GM18909 (cell line): ENCODE measurements around the gene CTBS.
"Not testable (repeated sequence)": the region's sequence is repeated elsewhere in the genome, so short reads cannot be mapped to it uniquely, and the experiment has no call there.

ENCODE experiments used
- ATAC-seq: cut with Tn5 transposase; IDR thresholded peaks from one replicate; pipeline ENCODE4 v1.9.1; 2021; ENCODE audit warnings: mild to moderate bottlenecking; ENCODE audit not compliant: unreplicated experiment, poor library complexity

Gene CTBS

DNA sequence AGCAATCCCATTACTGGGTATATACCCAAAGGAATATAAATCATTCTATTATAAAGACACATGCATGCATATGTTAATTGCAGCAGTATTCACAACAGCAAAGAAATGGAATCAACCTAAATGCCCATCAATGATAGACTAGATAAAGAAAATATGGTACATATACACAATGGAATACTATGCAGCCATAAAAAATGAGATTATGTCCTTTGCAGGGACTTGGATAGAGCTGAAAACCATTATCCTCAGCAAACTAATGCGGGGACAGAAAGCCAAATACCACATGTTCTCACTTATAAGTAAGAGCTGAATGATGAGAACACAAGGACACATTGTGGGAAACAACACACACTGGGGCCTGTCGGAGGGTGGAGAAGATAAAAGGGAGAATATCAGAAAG, 20.7 kb upstream of the CTBS start:
- ATAC-seq = not testable (repeated sequence)

DNA sequence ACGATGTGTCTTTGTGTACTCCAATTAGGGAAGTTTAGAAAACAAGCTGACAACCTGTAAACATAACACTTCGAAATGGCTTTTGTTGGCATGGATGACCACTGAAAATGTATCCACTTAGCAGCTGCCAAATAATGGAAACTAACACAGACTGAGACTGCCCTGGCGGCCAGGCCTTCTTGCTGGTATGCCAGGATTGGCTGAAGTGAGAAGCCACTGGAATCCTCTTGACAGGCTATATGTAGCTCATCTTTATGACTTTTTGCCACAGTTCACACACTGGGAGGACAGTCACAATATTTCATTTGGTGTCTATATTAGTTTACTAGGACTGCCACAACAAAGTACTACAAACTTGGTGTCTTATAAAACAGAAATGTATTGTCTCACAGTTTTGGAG, 12.9 kb upstream of the CTBS start:
- ATAC-seq = no peak

DNA sequence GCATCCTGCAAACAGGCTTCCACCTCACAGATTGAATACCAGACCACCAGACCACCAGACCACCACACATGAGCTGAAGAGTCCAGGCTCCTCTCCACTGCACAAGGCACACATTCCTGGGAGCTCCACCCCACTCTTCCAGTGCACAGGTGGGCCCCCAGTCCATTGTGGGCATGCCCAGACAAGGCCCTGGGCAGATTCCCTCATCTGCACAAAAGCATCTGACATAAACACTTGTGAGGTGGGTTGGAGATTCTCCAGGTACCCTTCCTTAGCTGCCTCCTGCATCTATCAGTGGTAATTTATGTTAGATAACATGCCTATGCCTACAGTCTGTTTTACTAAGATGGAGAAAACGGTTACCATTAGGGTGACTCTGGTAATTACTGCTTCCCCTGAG, 11.6 kb upstream of the CTBS start:
- no peak for ATAC-seq

DNA sequence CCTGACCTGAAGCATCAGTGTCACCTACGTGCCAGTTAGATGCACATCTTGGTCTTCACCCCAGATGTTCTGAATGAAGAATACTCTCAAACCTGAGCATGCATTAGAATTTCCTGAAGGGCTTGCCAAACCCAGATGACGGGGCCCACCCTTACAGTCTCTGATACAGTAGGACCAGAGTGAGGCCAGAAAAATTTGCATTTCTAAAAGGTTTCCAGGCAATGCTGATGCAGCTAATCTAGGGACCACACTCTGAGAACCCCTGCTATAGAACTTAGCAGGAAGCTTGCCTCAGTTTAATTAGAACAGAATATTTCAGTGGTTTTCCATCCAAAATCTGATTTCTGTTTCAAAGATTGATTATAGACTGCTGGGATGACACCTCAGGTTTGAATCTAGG, 9.9 kb upstream of the CTBS start:
- ATAC-seq = no peak

DNA sequence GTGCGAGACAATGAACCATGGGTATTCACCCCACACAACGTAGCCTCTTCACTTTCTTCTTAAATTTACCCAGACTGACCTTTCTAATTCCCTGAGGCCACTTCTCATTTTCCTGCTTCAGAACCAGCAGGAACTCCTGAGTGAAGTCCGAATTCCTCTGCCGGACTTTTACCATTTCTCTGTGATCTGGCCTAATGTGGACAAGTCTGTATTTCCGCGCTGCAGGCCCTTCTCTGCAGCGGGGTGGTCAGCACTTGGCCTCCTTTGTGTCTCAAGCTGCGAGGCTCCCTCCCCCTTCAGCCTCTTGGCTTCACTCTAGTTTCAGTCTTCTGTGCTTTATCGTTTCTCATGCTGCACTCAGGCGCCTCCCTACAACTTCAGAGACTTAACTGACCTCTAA, 9.4 kb upstream of the CTBS start:
- no peak for ATAC-seq

DNA sequence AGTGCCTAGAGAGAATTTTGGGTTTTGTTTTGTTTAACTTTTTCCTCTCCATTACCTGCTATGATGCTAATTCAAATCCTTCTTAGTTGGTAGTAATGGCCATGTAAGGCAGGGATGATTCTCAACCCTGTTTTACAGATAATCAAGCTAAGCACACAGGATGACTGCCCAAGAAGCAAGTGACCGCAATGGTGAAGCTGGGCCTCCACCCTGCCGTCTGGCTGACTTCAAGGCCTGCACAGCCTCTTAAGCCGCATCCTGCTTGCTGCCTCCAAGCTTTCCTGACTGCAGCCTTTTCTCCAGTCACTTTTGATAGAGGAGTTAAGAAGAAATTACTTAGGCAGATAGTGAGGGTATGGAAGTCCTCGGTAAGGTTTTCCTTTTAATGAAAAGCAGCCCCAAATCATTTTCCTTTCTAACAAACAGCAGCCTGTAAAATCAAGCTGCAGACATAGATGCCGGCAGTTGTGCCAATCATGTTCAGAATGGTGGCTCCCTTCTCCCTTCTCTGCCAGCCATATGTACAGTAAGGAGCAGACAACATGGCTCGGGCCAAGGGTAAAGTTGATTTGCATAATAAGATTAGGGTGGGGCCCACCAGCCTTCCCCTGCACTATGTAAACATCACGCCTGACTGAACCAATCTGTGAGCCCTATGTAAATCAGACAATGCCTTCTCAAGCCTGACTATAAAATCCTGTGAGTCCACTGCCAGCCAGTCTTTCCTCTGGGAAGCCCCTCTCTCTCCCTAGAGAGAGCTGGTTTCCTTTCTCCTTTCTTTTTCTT, 8.8 kb upstream of the CTBS start:
- peak; percentile 64 for ATAC-seq

DNA sequence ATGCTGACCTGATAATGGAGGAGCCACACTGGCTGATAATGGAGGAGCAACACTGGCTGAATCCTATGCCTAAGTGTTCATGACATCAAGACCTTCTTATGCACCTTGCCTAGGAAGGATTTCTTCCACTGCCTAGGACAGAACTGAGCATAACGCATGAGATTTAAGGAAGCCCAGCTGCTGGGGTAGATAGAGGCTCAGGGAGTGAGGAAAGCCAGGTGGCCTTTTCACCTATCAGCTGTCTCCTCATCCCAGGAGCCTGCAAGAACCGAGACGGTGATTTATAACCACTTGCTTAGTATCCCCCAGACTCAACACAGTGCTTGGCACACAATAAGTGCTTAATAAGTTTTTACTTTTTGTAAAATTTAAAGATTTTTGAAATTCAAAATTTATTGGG, 7.4 kb upstream of the CTBS start:
- ATAC-seq = no peak

DNA sequence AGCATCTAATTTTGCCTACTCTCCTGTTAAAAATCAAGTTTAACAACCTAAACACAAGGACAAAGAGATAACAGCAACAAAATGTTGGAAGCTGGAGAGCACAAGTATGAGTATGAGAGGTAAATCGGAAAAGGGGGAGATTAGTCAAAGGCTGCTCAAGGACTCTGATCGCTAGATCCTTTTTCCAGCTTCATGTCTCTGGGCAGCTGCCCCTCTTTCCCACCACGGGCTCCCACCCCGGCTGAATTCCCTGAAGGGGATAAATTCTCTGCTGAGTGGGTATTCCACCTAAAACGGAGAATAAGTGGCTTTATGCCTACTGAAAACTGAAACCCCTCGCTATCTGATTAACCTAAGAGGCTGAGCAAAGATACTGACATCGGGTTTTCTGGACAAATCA, 696 bp upstream of the CTBS start:
- no peak for ATAC-seq

DNA sequence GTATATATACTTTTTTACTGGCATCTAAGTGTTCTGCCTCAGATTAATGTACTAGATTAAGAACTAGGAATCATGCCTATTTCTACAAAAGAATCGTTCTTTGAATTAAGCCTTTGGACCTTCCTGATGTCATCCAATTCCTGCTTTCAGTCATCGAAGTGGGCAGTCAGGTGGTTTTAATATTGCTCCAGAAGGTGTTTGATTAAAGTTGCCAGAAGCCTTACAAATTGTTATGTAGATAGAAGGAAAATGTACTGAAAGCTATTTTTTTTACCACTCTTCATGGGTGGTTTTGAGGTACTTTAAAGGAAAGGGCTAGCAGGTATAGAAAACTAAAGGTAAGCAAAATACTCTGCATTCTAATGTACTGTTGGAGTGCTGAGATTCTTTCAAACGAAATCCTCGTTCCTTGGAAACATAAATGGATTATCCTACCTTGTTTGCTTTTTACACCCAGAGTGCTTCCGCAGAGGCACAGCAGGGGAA, 716 bp downstream of the CTBS start:
- no peak for ATAC-seq

DNA sequence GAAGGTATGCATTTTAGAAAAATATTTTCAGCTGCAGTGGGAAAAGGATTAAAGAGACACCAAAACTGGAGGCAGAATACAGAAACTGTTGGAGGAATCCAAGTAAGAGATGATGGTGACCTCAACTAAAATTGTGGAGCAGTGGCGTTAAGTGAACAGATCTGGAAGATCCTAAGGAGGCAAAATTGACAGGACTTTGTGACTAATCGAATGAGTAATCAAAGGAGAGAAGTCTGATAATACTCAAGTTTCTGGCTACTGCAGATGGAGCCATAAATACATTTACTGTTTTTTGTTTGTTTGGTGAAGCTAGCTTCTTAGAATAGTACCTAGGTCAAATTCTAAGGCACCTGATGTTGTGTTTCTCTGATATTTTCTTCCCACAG, 3.1 kb downstream of the CTBS start:
- ATAC-seq = no peak

DNA sequence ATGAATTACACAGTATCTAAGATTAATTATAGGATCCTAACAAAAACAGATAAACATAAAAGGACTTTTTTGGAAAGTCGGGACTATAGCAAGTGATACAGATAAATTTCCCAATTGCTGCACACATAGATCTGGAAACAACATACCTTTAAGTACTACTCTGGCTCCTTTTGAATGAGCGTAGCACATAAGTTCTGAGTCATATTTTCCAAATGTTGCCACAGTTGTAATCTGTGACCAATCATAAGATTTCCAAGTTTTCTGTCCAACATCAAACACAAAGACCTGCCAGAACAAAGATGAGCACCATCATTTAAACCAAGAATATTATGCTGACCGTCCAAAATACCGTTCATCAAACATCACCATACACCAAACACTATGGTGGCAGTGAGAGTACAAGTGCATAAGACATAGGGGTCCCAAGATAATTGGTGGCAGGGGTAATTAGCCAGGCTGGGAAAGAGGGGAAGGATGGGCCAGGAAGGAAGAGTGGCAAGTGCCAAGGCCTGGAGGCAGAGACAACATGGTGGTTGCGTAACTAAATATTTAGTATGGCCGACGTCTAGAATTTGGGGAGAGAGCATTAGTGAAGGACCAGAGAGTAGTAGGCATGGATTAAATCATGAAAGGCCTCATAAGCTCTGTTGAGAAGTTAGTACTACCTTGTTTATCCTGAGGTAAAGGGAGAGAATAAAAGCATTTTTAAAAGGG, 3.6 kb downstream of the CTBS start:
- no peak for ATAC-seq

DNA sequence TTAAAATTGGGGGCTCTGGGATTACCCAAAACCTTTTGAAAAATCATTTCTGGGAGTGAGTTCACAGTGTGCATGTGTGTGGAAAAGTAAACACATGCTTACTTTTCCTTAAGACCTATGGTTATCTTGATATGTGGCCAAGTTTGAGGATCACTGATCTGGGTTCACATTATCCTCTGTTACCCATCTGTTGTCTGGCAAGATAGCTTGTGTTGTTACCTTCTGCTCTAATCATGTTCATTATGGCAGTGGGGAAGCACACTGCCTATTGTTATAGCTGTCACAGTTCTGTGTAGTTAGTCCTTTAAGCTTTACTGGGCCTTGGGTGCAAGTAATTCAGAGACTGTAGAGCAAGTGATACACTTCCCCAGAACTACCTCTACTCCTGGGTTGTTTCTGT, 5.0 kb downstream of the CTBS start:
- ATAC-seq = no peak

DNA sequence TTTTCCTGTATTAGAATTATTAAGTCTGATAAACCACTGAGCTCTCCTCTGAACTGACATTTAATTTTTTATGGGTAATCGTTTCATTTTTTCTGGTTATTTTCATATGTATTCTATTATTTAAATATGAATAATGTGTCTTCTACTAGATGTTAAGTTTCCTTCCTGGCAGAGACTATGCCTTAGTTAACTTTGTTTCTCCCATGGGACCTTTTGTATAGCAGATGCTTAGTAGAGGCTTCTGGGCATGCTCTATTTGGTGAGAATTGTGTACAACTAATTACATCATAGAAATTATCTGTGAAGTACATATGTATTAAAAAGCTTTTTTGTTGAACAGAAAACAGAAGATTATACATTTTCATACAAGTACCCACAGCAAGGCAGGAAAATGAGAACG, 23.4 kb downstream of the CTBS start:
- ATAC-seq = no peak

DNA sequence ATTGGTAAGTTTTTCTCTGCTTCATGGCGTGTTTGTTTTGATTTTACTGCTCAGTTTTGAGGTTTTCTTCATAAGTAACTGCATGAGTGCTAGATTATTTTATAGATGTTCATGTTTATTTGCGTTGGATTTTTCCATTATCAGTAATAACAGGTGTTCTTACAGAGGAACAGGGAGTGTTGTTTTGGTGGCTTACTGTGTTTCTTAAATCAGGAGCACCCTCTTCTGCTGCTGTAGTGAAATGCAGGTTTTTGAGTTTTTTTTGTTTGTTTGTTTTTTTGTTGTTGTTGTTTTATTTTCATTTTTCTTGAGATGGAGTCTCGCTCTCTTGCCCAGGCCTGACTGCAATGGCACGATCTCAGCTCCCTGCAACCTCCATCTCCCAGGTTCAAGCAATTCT, 32.6 kb downstream of the CTBS start:
- no peak for ATAC-seq

DNA sequence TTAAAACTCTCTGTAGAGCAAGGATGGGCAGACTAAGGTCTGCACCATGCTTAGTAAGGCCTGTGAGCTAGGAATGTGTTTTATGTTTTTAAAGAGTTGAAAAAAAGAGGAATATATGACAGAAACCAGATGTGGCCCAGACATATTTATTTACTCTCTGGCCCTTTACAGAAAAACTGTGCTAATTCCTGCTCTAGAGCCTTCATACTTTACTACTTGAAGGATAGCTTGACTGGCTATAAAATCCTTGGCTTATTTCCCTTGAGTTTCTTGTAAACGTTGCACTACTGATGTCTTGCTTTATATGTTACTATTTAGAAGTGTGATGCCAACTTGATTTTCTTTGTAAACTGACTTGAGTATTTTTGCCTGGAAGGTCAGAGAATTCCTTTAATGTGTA, 33.5 kb downstream of the CTBS start:
- ATAC-seq = no peak

DNA sequence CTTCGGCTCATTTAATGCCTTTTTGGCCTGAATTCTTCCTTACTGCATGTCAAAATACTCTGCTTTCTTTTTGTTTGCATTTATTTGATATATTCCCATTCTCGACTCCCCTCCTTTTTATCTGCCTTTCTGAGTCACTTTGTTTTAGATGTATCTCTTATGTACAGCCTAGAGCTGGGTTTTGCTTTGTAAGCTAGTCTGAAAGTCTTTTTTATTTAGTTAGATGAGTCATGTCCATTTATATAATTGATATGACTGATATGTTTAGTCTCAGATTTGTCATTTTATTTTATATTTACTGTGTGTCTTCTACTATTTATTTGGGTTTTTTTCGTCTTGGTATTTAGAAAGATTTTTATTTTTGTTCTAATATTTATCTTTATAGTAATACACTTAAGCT, 34.3 kb downstream of the CTBS start:
- no peak for ATAC-seq

DNA sequence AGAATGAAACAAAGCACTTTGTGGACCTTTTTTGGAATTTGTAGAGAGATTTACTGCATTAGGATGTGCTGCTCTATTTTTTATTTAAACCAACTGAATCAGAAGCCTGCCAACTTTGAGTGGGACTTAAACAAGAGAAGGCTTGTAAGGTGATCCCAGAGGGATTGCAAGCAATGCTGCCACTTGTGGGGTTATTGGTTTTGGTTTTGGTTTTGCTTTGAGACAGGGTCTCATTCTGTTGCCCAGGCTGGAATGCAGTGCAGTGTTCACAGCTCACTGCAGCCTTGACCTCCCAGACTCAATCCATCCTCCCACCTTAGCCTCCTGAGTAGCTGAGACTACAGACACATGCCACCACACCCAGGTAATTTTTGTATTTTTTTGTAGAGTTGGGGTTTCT, 35.6 kb downstream of the CTBS start:
- ATAC-seq = peak; percentile 70

DNA sequence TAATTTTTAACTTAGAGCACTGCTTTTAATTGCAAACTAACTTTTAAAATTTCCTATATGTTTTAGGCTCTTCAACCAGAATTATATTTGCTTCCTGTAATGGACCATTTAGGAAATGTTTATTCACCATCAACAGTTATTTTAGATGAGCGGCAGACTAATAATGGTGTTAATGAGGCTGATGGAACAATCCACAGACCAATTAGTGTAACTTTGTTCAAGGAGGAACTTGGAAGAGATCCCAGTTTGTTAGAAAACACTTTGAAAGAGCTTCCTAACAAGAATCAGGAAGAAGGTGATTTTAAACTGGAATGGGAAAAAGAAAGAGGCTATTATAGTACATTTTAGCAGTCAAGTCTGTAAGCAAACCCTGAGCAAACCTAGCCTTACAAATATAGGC, 48.5 kb downstream of the CTBS start:
- ATAC-seq = no peak

DNA sequence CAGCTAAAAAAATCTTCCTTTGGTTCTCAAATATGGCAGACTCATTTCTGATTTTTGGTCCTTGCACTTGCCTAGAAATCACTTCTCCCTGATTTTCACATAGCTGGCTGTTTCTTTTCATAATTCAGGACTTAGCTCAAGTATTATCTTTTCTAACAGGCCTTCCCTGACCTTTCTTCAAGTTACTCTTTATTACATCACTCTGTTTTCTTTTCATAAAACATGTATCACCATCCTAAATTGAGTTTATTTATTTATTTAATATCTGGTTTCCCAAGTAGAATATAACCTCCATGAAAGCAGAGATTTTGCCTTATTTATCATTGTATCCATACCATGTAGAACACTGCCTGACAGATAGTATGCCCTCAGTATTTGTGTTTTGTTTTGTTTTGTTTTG, 49.6 kb downstream of the CTBS start:
- no peak for ATAC-seq

DNA sequence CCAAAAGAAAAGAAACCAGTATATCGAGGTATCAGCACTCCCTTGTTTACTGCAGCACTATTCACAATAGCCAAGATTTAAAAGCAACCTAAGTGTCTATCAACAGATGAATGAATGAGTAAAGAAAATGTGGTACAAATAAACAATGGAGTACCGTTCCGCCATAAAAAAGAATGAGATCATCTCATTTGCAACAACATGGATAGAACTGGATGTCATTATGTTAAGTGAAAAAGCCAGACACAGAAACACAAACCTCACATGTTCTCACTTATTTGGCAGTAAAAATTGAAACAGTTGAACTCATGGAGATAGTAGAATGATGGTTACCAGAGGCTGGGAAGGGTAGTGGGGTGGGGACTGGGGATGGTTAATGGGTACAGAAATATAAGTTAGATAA, 63.6 kb downstream of the CTBS start:
- ATAC-seq = no peak

DNA sequence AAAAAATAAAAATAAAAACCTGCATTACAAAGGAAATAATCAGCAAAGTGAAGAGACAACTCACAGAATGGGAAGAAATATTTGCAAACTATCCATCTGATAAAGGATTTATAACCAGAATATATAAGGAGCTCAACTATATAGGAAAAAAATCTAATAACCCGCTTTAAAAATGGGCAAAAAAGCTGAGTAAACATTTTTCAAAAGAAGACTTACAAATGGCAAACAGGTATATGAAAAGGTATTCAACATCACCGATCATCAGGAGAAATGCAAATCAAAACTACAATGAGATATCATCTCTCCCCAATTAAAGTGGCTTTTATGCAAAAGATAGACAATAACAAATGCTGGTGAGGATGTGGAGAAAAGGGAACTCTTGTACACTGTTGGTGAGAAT, 64.1 kb downstream of the CTBS start:
- no peak for ATAC-seq

DNA sequence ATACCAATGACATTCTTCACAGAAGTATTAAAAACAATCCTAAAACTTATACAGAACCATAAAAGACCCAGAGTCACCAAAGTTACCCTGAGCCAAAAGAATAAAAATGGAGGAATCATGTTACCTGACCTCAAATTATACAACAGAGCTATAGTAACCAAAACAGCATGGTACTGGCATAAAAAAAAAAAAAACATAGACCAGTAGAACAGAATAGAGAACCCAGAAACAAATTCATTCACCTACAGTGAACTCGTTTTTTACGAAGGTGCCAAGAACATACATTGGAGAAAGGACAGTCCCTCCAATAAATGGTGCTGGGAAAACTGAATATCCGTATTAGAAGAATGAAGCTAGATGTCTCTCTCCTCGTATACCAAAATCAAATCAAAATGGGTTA, 65.2 kb downstream of the CTBS start:
- no peak for ATAC-seq
